Thymus (tissue), 11 donors: Measurements from ENCODE around the gene POU3F2. TPM values are rescaled to one million over a fixed set of nuclear protein-coding genes. Genes with fewer than 3 reads are reported as not detected.

ENCODE experiments used
- DNase-seq, 9 donors: peaks; one replicate each; pipeline ENCODE4 v3.0.0-alpha.2; 2013; ENCODE audit warnings: low spot score in 9 of 9, low read depth in 6 of 9, missing footprints in 1 of 9
- H3K27ac ChIP-seq, 2 donors: one replicate each; pipeline ENCODE4 v1.5.1; 2013; ENCODE audit warnings: control low read depth in 1 of 2, low read depth in 1 of 2, low read length in 1 of 2, mild to moderate bottlenecking in 1 of 2, moderate library complexity in 1 of 2
- H3K27me3 ChIP-seq, 2 donors: one replicate each; pipeline ENCODE4 v1.5.1; 2013; ENCODE audit warnings: low read length in 1 of 2; ENCODE audit not compliant: control insufficient read depth in 2 of 2, insufficient read depth in 1 of 2
- H3K36me3 ChIP-seq, 2 donors: one replicate each; pipeline ENCODE4 v1.5.1; 2013; ENCODE audit warnings: low read length in 1 of 2, mild to moderate bottlenecking in 1 of 2, moderate library complexity in 1 of 2; ENCODE audit not compliant: control insufficient read depth in 2 of 2, insufficient read depth in 2 of 2
- H3K4me1 ChIP-seq, 2 donors: one replicate each; pipeline ENCODE4 v1.5.1; 2013; ENCODE audit warnings: low read length in 2 of 2; ENCODE audit not compliant: control insufficient read depth in 2 of 2, insufficient read depth in 2 of 2
- H3K4me3 ChIP-seq, 2 donors: one replicate each; pipeline ENCODE4 v1.5.1; 2013; ENCODE audit warnings: low read length in 2 of 2, control low read depth in 1 of 2, mild to moderate bottlenecking in 1 of 2
- H3K9me3 ChIP-seq, 2 donors: one replicate each; pipeline ENCODE4 v1.5.1; 2013; ENCODE audit warnings: low read length in 1 of 2, mild to moderate bottlenecking in 1 of 2; ENCODE audit not compliant: control insufficient read depth in 2 of 2, insufficient read depth in 1 of 2
- WGBS: extraction: QIAGEN DNeasy Blood & Tissue Kit; methylation state at CpG from one replicate; pipeline ENCODE4 v1.1.7; 2013; 5-methylcytosine and 5-hydroxymethylcytosine counted together
- polyA plus RNA-seq: library from polyadenylated mRNA; stranded (reverse); fragments of 200-250 nt; gene quantifications from one replicate; pipeline ENCODE4 v1.2.3, GENCODE V29; 2013
- total RNA-seq: library from RNA; stranded (reverse); fragments of 120-200 nt; gene quantifications from one replicate; pipeline ENCODE4 v1.2.4, GENCODE V29; 2013
- donor health status: healthy.

POU3F2 gene
- total and polyA plus RNA-seq, 2 donors, result 0.02 TPM; not detected in 1

DNA sequence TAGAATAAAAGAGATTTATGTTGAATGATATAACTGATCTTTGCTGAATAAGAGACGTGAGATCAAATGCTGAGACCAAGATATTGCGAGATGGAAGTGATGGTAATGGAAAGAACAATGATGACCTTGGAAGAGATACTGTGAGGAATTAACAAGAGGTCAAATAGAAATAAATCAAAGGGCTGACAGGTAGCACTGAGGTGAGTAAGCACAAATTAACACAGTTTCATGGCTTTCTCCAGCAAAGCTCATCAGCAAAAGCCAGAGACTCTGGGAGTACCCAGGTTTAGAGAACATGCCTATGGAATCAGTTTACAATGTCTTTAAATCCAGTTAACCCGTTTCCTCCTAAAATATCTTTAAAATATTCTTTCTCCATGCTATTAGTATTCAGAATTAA is 53.3 kb downstream of the POU3F2 start:
- no peaks in the 10 kb centered on the region for H3K27me3 ChIP-seq
- no peak for DNase-seq
- H3K27ac ChIP-seq, result no peak overlapping the region
- WGBS, result 99% methylated on average over 3 of the region's 3 CpGs
- peaks cover 0 to 20% of the 10 kb centered on the region in 2 donors for H3K36me3 ChIP-seq
- H3K9me3 ChIP-seq, result no peaks in the 10 kb centered on the region
- no peak overlapping the region for H3K4me3 ChIP-seq
- no peaks in the 10 kb centered on the region for H3K4me1 ChIP-seq

Other genes starting within 250 kb of the POU3F2 start
- gene FBXL4, start 113.4 kb downstream of the POU3F2 start, total RNA-seq, result 13.5 TPM
- 10.7 TPM for gene FBXL4, start 113.4 kb downstream of the POU3F2 start, polyA plus RNA-seq